GM21390 (cell line): ENCODE data around the gene COL23A1.

Experiments used
- ATAC-seq: cut with Tn5 transposase; IDR thresholded peaks from one replicate; pipeline ENCODE4 v1.9.1; 2021; ENCODE audit not compliant: unreplicated experiment

COL23A1 gene

DNA sequence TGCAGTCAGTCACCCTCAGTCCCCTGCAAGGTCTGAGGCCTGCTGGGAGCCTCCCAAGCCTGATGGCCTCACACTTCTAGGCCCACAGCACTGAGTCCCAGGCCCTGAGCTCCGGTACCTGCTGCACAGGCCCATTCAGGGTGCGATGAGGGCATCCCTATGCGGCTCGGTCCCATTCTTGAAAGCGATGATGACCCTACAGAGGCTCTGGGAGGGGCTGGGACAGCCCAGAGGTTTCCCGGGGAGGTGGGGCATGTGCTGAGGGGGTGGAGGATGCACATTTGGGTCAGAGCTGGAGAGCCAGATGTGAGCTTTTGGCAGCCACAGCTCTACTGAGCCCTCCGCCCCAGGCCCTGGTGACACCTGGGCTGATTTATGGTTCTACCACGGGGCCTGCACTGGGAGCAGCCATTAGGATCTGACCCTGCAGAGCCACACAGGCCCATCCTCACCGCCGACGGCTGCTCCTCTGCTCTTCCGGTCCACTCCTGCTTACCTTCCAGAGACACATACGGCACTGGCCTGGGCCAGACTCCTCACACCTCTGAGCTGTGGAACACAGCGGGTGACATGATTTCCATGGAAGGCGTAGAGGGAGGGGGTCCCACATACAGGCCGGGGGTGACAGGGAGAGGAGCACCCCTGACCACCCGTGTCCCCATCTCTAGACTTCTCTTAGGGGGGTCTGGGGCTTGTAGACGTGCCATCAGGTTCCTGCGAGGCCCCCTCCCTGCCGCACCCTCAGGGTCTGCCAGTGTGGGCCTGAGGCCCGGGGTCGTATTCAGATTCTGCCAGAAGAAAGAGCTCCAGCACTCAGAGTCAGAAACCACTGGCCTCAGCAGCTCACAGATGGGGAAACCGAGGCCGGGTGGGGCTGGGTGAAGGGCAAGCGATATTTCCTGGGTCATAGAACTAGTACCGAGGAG, 53.4 kb downstream of the COL23A1 start:
- no peak for ATAC-seq

DNA sequence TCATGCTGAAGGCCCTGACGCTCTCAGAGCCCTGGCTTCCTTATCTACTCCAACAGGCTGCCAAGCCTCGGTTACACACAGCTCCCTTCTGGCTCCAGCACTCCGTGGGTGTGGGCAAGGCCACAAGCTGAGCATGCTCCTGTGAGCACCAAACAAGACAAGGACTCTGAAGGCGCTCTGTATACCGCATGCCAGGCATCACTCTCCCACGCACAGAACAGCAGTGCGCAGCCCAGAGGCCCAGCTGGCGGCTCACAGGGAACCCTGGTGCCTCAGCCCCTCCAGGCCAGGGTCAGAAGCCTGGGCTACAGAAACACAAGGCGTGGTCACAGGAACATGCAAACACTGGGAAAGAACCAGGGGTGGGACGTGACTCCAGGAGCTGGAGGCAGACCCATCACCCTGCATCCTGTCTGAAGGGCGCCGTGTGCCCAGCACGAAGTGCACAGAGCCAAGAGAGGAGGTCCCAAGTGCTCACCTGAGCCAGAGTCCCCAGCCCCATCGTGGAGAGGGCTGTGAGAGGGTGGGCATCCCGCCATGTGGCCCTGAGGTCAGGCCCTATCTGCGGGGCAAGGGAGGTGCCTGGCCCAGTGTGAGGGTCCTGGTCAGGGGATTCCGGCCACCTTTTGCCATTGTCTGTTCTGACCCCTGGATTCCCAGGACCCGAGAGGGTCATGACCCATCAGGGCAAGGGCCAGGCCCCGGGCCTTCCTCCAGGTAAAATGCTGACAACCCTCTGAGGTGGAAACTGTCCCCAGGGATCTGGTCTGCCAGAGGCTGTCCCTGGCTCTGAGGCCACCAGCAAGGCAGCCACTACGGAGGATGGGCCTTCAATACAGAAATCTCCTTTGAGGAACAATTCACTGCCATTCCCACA, 54.7 kb downstream of the COL23A1 start:
- ATAC-seq, result no peak

DNA sequence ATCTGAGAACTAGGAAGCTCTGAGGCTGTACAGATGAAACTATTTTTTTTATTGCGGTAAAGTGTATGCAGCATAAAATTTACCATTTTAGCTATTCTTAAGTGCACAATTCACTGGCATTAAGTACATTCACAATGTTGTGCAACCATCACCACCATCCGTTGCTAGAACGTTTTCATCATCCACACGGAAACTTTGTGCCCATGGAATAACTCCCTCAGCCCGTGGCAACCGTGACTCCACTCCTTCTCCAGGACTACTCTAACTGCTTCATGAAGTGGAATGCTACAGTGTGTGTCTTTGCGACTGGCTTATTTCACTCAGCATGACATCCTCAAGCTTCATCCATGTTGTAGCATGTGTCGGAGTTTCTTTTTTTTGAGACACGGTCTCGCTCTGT, 57.1 kb downstream of the COL23A1 start:
- no peak for ATAC-seq

DNA sequence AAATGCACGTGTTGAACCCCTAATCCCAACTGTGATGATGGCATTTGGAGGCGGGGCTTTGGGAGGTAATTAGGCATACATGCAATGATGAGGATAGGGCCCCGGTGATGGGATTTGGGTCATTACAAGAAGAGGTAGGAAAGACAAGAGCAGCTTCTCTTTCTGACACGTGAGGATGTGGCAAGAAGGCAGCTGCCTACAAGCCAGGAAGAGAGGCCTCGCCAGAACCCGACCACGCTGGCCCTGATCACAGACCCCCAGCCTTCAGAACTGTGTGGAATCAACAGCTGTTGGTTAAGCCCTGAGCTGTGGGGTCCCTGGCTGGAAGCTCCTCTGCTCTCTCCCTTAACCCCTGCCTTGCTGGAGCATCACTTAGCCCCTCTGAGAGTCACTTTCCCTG, 57.5 kb downstream of the COL23A1 start:
- no peak for ATAC-seq

DNA sequence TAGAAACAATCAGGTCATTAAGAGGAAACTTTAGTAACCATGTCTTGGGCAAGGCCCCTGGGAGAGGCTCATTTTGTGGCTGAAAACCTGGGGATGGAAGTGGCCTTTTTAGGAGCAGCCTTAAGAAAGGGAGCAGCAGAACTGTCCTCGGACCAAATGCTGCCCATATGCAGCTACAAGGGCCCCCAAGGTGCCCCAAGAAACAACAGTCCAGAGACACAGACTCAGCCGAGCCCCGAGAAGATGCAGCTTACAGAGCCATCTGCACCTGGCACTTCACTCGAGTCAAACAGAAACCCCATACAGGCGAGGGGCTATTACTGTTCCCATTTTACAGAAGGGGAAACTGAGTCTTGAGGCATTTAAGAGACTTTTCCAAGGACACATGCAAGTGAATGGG, 58.0 kb downstream of the COL23A1 start:
- ATAC-seq, result no peak

DNA sequence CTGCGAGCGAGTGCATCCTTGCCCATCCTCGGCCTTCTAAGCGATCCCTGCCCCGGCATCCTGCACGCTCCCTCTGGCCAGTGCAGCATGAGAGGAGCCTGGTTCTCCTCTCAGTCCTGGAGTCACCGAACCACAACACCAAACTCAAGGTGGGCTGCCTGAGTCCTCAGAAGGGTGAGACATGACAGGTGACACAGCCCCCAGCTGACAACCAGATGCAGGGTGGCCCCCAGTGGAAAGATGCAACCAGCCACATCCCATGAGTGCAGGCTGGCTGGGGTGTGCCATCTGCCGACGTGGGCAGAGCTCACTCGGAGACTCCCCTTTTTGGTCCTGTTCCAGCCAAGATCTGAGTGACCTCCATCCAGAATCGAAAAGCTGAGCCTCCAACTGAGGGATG, 58.4 kb downstream of the COL23A1 start:
- ATAC-seq, result no peak

DNA sequence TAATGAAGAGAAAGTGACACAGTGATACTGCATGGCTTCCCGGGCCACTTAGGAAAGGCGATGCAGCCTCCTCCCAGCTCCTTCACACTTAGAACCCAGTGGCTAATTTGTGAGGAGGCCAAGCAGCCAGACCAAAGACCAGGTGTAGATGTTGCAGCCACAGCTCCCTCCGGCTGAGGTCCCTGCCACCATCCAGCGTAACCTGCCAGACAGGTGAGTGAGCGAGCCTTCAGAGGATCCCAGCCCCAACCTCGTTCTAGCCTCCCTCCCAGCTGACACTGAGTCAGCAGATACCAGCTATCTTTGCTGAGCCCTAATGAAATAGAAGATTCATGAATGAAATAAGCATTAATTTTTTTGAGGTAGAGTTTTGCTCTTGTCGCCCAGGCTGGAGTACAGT, 59.7 kb downstream of the COL23A1 start:
- ATAC-seq, result no peak

DNA sequence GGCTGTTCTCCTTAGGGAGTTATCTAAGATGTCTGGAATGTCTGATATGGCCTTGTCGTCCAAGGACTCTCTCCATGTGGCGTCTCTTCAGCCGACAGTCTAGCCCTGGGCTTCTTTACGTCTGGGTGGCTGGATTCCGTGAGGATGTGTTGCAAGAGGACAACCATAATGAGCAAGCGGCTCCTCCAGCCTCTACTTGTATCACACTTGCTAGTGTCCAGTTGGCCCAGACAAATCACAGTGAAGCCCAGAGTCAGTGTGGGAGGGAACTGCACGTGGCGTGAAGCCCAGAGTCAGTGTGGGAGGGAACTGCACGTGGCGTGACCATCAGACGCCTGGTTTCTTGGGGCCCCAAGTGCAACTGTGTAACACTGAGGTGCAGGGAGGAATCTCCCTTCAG, 61.1 kb downstream of the COL23A1 start:
- no peak for ATAC-seq

DNA sequence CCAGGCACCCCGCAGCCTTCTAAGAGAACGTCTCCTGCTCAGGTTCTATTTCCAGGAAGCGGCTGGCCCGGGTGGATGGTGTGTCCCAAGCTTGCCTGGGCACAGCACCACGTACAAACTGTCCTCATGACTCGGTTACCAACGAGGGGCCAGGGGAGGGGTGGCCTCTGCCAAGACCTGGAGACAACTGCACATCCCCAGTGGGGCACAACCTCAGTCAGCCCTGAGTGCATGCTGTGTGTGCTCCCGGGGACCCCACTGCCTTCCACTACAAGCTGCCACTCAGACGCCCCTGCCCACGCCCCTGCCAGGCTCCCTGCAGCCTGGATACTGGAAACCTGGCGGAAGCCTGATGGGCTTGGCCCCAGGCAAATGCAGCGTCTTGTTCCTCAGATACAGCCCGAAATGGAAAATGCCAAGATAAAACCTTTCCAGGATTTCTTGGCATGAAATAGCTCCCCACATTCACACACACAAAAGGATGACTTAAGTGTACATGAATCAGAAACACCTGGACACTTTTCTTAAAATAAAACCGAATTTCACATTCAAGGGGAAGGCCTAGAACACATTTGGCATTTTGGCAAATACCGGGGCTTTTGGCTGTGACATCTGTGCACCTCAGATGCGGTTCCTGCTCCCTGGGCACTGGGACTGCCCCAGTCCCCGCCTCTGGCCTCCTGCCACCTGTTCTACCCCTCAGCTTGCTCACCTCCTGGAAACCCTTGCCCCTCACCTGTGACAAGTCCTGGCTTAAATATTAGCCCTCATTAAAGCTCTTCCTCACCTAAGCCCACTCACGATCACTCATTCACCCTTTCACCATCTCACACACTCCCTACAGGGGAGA, 62.5 kb downstream of the COL23A1 start:
- ATAC-seq, result no peak

DNA sequence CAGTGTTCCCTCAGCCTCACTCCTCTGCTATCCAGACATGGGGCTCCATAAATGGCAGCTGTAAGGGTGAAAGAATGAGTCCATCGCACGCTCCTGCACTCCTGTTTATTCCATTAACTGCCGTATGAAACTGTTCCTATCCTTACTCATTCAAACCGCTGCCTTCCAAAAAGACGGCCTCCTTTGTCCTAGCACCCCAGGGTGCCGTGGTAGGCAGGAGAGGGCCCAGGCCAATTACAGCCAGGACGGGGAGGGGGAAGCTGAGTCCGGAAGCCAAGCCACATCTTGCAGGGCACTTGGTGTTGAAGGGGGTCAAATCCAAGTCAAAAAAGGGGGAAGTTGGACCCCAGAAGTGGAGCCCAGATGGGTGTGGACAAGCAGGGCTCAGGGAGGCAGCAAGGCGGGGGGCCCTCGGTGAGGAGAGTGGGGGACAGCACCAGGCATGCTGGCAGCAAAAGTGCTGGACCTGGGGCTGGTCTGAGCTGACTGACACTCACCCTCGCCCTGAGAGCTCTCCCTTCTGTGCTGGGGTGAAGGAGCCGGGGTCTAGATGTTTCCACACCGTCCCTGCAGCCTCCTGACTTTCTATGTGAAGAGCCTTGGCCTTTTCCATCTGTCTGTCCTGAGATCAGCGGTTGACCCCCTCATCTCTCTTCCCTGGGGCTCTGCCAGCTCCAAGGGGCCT, 63.3 kb downstream of the COL23A1 start:
- ATAC-seq, result no peak

DNA sequence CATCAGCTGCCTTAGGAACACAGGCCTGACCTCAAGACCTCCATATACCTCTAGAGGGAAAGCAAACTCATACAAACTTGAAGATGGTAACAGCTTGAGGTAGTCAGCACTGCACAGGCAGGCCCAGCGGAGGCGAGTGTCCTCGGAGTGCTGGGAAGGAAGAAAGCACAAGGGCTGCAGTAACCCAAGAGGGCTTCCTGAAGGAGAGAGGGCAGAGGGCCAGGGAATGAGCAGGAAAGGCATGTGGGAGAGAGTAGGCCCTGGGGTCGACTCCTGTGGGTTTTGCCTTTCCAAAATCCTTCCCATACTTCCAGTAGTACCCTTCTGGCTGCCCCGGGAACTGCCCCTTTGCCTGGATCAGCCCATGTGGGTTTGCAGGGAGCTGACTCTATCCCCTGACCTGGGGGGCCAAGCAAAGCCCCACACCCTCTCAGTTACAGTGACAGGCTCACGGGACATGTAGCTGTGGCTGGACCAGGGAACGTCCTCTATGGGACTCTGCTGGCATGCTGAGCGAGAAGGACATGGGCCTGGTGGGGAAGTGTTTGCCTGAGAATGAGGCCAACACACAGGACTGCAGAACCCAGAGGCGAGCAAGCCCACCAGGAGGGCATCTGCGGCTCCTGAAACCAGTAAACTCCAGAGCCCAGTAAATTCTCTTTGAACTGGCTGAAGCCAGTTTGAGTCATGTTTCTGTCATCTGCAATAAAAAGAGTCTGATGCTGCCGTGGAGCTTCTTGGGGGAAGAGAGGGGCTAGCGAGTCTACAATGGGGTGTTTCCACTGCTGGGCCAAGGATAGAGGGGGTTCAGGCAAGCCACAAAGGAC, 64.1 kb downstream of the COL23A1 start:
- ATAC-seq, result no peak

DNA sequence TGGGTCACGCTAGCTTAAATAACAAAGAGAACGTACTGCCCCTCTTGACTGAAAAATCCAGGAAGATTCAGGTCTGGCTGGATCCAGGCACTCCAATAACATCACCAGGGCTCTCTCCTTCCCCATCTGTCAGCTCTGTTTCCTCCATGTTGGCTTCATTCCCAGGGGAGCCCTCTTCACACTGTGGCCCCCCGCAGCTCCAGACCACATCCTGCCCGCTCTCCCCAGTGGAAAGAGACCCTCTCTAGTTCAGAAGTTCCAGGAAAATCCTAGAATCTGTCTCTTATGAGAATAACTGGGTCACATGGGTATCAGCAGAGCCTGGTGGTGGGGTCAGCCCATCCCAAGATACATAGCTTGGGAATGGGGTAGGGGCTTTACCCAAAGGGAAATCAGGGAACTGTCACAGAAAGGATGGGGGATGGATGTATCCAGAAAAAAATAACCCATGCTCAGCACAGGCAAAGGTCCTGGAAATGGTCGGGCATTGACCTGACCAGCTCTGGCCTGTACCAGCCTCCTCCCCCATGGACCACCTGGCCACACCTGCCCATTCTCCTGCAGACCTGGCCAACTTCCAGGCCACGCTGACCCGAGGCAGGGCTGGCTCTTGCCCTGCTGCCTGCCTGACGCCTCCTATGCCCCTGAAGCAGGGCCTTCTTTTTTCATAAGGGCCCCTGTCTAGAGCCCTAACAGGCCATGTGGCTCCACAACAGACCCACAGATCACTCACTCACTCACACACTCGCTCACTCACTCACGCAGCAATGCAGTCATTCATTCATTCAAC, 65.9 kb downstream of the COL23A1 start:
- no peak for ATAC-seq

DNA sequence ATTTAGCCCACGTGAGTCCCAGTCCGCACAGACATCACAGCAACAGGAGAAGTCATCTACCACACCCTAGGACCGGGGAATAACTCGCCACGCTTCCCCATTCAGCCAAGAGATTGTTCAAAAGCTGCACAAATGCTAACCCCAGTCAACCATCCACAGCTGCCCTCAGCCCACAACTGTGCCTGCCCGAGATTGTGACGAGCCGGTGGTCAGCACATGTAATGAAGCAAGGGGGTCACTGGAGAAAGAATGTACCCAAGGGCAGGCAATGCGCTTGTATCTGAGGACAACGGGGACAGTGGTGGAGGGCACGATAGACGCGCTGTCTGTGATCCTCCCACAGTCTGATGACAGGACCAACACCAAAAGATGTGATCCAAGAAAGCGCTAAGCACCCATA, 67.8 kb downstream of the COL23A1 start:
- ATAC-seq, result no peak

DNA sequence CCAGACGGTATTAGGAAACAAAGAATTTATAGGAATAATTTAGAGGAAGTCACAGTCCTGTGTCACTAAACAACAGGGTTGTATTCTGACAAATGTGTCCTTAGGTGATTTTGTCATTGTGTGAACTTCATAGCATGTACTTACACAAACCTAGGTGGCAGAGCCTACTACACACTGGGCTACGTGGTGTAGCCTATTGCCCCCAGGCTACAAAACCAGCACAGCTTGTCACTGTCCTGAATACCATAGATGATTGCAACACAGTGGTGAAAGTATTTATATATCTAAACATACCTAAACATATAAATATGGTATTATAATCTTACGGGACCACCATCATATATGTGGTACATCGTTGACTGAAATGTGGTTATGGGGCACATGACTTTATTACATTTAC, 69.3 kb downstream of the COL23A1 start:
- no peak for ATAC-seq

DNA sequence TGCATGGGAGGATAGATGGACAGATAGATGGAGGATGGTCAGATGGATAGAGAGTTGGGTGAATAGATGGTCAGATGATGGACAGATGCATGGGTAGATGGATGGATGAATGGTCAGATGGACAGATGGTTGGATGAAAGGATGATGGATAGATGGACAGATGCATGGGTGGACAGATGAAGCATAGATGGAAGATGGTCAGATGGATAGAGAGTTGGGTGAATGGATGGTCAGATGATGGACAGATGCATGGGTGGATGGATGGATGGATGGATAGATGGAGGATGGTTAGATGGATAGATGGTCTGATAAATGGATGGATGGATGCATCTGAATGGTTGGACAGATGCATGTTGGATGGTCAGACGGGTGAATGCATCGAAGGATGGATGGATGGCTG, 70.4 kb downstream of the COL23A1 start:
- no peak for ATAC-seq

DNA sequence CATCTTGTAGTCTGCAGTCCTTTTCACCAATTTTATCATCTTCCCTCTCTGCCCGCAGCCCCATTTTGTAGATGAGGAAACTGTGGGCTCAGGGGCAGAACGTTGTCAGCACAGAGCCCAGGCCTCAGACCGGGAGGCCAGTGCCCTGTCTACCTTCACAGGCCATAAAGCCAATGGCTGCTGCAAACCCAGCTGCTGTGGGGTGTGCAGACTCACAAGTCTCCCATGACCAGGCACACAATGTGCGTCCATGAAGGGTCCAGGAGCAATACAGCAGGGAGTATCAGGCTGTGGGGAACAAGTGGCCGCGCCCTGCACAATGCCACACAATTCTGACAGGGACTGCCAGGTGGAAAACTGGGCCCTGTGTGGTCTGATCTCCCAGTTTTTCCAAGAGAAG, 71.0 kb downstream of the COL23A1 start:
- no peak for ATAC-seq

DNA sequence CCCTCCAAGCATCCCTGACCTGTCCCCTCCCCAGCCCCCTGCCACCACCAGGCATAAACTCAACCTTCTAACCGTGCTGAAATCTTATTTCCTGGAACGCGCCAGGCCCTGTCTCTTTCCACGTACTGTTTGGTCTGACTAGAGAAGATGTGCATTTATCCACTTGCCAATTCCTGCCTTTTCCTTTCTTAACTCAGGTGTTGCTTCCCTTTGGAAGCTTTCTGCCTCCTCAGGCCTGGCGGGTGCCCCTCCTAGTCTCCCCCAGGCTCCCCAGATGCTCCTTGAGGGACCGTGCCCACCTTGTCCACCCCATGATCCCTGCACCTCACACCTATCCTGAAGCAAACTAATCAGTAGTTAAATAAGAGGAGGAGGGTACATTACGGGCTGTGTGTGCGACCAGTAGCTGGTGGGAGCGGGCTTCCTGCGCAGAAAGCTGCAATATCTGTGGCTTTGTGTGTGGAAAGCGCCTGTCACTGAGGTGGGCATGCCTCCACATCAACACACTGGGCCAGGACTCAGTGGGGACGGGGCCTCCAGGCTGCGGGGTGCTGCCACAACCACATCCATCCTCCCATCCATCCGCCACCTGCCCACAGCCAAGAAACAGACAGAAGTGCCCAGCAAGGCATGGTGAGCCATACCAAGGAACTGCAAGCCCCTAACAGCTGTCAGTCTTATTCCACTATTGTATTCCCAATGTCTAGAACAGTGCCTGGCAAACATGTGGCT, 73.5 kb downstream of the COL23A1 start:
- ATAC-seq, result no peak

DNA sequence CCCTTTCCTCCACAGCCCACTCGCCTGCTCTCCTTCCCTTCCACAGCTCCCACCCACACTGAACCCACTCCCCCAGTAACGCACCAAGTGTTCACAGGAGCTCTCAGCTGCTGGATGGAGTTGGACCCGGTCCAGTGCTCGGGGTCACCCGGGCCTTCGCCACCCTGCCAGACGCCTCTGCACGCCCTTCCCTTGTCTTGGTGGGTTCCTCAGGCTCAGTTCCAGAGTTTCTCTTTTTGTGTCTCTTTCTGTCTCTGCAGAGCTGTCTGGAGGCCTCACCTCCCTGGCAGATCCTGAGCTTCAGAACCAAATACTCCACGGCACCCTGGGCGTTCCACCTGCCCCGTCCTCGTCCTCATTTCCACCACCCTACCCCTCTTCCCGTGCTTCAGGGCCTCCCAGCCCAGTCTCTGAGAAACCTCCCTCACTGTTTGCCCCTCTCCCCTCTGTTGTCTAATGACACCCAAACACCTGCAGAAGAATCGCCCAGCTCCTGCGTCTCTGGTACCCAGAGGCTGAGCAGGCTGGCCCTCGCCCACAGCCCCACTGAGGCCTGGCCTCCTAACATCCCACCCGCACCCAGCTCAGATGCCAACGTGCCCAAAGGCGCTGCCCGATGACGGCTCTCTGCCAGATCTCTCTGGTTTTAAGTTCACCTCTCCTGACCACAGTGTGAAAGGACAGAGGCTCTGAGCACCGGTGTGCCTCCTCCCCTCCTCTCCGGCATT, 74.3 kb downstream of the COL23A1 start:
- ATAC-seq, result no peak
